CD4-positive, alpha-beta T cell treated with Interleukin-17A for 4 hours (primary cell): ENCODE measurements around the gene CTNNA2.
"Not testable (repeated sequence)": the region's sequence is repeated elsewhere in the genome, so short reads cannot be mapped to it uniquely, and the experiment has no call there.

ENCODE experiments used
- DNase-seq: peaks from one replicate; pipeline ENCODE4 v3.0.0-alpha.2; 2020; ENCODE audit warnings: mixed read lengths

CTNNA2 gene

GRCh38 chr2:80102026-80102425 is 589.2 kb downstream of the CTNNA2 start:
- no peak for DNase-seq

- no peak for DNase-seq
These were observed 592.3 kb downstream of the CTNNA2 start for GRCh38 chr2:80105015-80105640.

- DNase-seq, result no peak
These were observed 598.3 kb downstream of the CTNNA2 start for GRCh38 chr2:80111185-80111584.

DNA sequence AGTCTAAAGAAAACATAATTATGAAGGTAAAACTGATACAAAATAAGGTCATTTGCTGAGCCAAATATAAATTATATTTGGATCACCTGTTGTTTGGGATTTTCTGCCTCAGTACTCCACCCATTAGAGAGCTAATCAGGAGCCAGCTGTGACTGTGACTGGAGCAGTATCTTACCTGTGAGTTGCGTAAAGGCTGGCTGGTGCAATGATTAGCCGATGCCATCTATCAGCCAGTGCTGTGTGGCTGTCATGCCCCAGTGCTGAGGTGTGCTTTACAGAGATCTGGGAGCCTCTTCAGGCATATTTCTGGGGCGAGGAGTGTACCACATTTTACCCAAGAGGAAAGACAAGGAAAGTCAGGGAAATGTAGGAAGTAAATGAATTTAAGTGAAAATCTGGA is 599.9 kb downstream of the CTNNA2 start:
- DNase-seq, result no peak

- no peak for DNase-seq
These were observed 600.5 kb downstream of the CTNNA2 start for GRCh38 chr2:80113399-80113798.

DNA sequence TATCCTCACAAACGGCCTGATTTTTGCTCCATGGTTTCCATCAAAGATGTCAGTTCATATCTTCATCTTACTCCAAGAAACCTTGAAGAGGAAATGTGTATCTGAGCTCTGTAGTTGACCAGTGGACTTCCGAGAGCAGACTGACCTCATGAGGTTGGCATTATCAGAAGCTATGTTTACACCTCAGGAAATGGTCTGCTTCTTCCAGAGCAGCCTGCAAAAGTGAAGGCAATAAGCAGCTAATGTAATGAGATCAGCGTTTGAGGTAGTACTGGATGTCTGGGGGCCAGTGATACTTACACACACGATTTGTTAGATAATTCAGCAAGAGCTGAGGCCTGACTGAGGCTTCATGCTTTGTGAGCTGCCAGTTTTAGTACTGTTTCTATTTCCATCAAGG is 602.0 kb downstream of the CTNNA2 start:
- no peak for DNase-seq

DNA sequence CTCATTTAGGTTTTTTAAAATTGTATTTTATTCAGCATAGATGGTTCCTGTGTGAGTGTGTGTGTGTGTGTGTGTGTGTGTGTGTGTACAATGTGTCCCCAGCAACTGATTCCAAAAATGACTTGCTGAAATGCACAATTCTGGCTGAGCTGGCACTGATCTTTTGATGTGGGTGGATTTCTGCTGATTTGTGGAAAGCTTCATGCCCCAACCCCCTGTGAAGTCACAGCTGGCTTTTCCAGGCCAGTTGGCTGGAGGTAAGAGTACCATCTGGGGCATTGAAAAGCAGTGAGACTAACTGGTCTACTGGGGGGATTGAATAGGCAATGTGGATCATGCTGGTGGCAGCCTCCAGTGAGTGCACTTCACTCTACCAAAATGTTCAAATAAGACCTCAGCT is 604.5 kb downstream of the CTNNA2 start:
- no peak for DNase-seq

DNA sequence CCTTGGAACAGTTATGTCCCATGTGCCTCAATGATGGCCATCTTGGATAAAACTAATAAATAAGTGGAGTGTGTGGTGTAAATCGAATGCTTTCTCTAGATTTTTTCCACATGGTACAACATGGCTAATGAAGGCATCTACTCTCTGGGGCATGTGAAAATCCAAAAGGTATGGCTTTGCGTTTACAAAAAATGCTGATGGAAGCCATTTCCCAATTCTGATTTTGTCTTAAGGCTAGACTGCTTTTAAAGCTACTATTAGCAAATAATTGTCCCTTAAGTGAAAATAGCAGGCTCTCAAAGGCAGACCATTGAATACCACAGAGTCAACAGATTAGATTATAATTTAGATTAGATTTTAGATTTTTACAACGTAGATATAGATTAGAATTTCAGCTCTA is 608.0 kb downstream of the CTNNA2 start:
- no peak for DNase-seq

- no peak for DNase-seq
These were observed 609.8 kb downstream of the CTNNA2 start for GRCh38 chr2:80122675-80123074.

- DNase-seq, result no peak
These were observed 613.8 kb downstream of the CTNNA2 start for GRCh38 chr2:80126596-80127189.

DNA sequence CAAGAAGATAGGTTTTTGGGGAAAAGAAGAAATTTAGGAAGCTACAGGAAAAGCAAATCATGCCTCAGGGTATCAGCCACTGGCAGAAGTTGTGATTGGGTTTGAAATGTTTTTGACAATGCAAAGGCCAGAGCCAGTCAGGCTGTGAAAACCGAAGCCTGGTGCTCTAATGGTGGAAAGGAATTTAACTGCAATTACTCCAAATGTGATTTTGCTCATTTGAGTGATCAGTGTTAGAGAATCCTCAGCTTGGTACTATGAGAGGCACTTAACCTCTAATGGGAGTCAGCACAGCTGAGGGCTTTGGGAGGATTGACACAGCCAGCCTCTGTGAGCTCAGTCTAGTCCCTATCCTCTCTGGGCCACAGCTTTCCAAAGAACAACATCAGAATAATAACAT is 615.2 kb downstream of the CTNNA2 start:
- DNase-seq, result no peak

DNA sequence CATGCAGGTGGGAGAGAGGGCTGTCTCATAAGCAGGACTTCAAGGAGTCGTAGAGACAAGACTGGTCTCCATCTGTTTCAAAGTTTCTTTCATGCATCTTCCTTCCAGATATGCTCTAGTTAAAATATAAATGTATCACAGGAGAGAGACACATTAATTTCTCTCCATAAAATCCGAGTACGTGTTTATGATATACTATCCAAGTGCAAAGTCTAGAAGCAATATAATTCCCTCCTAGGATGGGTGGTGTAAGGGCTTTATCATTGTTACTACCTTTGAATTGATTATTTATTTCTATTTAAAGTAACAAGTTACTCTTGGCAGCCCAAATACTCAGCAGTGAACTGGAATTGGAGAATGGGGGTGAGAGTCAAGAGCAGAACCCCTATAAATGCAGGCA is 619.4 kb downstream of the CTNNA2 start:
- DNase-seq, result no peak

DNA sequence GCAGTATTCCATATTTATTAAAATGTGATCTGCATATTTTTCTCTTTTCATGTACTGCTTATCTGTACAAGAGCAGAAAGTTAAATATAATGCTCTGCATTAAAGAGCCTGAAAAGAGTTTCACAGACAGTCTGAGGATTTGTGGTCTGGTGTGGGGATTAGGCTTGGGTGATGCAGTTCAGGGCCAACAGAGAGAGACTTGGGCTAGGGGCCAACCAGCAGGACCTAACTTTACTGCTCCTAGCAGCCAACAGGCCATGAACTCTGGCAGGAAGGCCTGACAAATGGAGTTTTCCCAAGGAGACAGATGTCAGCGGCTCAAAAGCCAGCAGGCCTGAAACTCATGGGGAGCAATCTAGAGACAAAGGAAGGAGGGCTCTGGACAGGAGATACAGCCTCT is 622.1 kb downstream of the CTNNA2 start:
- DNase-seq, result no peak

DNA sequence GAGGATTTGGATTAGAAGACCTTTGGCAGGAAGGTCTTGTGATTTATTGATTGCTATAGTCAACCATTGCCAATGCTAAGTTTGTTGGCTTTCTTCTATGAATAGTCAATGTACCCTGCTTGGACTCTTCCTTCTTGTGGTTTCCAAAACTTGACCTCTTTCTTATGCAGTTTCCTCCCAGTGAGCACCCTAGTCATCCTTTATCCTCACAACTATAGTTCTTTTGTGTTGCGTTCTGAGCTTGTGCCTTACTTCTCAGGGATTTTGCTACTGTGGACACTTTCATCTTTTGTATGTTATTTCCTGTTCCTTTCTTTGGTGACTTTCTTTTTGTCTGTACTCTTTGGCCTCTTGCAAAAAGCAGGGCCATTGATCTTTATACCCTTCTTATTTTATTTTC is 623.5 kb downstream of the CTNNA2 start:
- DNase-seq, result no peak

- DNase-seq, result no peak
These were observed 626.1 kb downstream of the CTNNA2 start for GRCh38 chr2:80139001-80139400.

GRCh38 chr2:80141007-80141726 is 628.3 kb downstream of the CTNNA2 start:
- DNase-seq, result no peak

- DNase-seq, result no peak
These were observed 632.6 kb downstream of the CTNNA2 start for GRCh38 chr2:80145499-80145898.

GRCh38 chr2:80146757-80147156 is 633.9 kb downstream of the CTNNA2 start:
- DNase-seq, result not testable (repeated sequence)

- DNase-seq, result no peak
These were observed 634.8 kb downstream of the CTNNA2 start for GRCh38 chr2:80147690-80148089.

- DNase-seq, result no peak
These were observed 636.1 kb downstream of the CTNNA2 start for GRCh38 chr2:80148906-80149305.

DNA sequence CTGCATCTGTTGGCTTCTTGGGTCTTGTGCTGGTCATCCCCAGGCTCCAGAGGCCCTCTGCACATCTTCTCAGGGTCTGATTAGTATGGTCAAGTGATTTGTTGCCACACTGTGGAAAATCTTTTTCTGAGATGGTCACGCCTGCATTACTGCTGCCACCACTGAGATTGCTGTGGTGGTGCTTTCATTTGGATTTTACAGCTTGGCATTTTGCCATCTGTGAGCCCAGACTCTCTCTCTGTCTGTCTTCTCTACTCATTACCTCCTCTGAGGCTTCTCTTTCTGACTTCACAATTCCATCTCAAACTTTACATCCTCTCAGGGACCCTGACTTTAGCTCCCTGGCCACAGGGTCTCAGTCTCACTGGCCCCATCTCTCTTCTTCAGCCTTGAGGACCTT is 637.1 kb downstream of the CTNNA2 start:
- no peak for DNase-seq

GRCh38 chr2:80151248-80151647 is 638.4 kb downstream of the CTNNA2 start:
- DNase-seq, result no peak

DNA sequence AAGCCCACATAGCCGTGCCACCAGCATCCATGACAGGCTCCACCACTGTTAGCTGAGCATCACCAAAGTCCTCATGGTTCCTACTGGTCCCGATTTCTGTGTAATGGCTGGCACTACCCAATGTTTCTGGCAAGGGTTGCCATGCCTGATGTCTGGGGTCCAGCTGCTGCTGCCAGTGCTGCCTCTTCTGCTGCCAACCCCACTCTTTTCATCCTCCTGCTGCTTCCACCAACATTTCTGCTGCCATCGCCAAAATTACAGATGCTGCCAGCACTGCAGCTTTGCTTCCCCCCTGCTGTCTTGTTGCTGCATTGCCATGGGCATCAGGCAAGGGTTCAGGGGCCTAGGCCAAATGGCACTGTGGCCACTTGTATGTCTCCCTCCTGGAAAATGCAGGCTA is 638.8 kb downstream of the CTNNA2 start:
- no peak for DNase-seq

DNA sequence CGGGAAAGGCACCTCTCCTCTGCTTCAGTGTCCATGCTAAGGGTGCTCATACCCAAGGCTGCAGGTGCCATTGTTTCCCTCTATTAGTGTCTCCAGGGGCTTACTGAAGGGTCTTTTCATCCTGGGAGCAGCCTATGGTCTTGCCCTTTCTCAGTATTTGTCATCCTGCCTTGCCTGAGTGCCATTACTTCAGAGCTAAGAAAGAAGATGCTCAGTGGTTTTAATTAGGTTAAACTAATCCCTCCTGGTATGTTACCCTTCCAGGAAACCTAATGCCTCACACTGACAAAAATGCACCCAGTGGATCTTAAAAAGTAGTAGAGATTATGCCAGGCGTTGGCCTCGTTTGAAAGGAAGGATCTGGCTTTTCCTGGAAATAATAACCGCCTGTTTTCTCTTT is 640.3 kb downstream of the CTNNA2 start:
- no peak for DNase-seq

DNA sequence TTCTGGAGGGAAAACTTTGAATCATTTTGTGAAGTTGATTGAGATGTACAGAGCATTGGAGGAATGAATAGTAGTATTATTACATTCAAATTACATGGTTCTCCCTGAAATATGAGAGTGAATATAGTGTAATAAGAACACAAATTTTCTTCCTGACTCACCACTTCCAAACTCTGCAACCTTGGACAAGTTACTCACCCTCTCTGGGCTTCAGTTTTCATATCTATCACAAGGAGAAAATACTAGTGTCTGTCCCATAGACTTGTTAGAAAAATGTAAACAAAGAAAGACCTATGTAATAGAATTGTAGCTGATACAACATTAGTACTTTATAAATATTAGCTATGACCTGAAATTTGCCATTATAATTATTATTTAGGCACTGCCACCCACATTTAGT is 640.9 kb downstream of the CTNNA2 start:
- DNase-seq, result no peak
